Left renal cortex interstitium (tissue), 4 donors: ENCODE measurements around the gene MCM8. TPM values are rescaled to one million over a fixed set of nuclear protein-coding genes. Genes with fewer than 3 reads are reported as not detected.
A peak's percentile ranks its signal among the peaks of the same experiment; 100 is the strongest.
"Not testable (repeated sequence)": the region's sequence is repeated elsewhere in the genome, so short reads cannot be mapped to it uniquely, and the experiment has no call there.

ENCODE experiments used
- DNase-seq, 4 donors: peaks; one replicate each; pipeline ENCODE4 v3.0.0-alpha.2; 2013; ENCODE audit warnings: low read depth in 4 of 4, low spot score in 2 of 4, missing footprints in 1 of 4
- polyA plus RNA-seq, 4 donors: library from polyadenylated mRNA; unstranded; fragments of 120-200 nt; gene quantifications; one replicate each; pipeline ENCODE4 v1.2.1, GENCODE V29; 2013; ENCODE audit not compliant: insufficient read length in 4 of 4

MCM8 gene
- polyA plus RNA-seq, 4 donors, result 11.2 to 20.3 (median 14.8) TPM

- DNase-seq, result no peak
Measured at GRCh38 chr20:5991623-5992441, 41.4 kb downstream of the MCM8 start.

DNA sequence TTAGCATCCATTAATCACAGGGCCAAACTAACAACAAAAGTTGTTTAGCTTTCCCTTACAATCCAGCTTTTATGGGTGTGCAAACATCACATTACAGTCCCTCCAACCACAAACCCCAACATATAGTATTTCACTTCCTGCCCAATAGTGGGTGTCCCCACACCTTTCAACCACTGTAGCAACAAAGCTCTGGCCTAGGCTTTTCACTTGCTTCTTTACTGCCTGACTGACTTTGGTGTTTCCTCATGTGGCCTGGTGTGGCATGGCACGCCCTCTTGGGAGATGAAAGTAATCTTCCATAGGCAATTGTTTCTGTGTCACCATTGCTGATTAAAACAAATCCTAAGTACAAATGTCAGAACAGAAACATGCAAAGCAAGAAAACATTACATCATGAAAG, 46.3 kb downstream of the MCM8 start:
- DNase-seq, result no peak

DNA sequence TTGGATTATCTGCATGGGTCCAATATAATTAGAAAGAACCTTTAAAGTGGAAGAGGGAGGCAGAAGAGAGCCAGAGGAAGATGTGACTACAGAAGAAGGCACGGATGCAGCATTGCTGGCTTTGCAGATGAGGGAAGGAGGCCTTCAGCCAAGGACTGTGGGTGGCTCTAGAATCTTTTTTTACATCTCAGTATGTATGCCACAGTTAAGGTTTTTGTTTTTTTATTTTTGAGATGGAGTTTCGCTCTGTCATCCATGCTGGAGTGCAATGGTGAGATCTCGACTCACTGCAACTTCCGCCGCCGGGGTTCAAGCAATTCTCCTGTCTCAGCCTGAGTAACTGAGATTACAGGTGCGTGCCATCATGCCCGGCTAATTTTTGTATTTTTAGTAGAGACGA, 49.3 kb downstream of the MCM8 start:
- DNase-seq, result no peak

- no peak for DNase-seq
Measured at GRCh38 chr20:6000871-6001270, 50.4 kb downstream of the MCM8 start.

GRCh38 chr20:6006603-6006949, 56.1 kb downstream of the MCM8 start:
- peak in 1 of 4 donors; percentile 2 for DNase-seq

DNA sequence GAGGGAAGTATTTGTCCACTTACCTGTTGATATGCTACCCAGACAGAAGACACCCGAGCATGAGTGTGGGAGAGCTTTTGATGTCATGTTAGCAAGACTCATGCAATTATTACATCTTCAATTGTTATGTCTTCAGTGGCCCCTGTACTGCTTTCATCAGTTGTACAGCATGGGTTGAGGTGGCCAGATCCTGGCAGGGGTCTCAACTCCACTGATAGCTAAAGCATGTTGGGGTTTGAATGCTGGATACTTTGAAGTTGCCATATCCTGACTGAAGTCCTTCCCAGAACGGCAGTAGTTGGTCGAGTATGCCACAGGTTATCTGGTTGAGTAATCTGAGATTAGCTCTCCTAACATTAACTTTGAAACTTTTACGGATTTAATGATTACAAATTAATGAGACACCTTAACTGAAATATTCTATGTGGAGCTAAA, 56.7 kb downstream of the MCM8 start:
- peak in 1 of 4 donors; percentile 6 for DNase-seq

DNA sequence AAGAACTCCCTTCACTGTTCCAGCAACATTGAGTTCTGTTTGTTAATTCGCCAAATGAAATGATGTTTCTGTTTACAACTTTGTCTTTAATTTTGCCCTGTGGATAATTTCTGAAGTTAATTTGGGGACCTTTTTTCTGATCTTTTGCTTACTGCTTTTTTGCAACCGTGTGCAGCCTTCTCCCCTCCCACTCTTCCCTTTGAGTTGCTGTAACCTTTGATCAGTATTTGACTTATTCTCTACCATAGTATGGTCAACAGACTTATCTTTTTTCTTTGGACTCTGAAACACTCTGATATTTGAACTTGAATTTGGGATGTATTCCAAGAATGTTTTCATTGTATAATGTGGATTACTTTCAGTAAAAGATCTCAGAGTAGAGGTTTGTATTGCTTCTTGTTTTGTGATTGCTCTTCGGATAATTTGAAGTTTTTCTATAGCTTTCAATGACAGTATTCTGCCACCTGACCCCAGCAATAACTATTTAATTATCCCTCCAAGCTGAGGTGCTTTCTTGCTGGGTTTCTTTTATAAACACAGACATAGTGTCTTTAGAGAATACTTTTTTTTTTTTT, 57.2 kb downstream of the MCM8 start:
- peak in 1 of 4 donors; percentile 3 for DNase-seq

- DNase-seq, result no peak
Measured at GRCh38 chr20:6008254-6008653, 57.8 kb downstream of the MCM8 start.

DNA sequence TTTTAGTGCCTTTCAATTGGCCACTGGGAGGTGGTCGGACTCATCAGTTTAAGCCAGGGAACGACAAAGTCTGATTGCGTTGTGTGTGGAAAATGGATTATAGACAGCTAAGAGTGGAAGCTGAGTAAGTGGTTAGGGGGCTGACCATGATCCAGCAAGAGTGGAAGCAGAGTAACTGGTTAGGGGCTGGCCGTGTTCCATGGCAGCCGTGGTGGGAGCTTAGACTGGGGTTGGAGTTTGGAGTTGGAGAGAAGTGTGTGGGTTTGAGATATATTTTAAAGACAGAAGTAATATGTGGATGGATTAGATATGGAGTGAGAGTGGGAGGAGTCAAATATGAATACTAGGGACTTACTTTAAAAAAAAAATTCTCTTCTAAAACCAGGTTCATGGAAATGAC, 61.7 kb downstream of the MCM8 start:
- no peak for DNase-seq

- DNase-seq, result no peak
Measured at GRCh38 chr20:6014017-6014416, 63.6 kb downstream of the MCM8 start.

DNA sequence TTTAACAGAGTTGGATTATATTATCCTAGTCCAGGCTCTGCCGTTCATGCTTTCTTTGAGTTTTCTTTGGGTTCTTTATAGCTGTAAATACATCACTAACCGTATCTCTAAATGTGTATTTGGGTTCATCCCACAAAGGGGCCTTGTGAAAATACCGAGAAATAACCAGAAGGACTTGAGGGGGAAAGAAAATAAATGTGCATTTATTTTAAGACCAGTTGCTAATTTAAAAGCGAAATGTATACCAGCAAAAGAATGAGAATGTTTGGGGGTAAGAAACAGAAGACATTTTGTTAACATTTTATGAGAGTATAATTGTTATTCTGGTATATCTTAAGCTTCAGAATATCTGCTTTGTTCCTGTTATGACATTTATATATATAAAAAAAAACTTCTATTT, 64.5 kb downstream of the MCM8 start:
- DNase-seq, result no peak

DNA sequence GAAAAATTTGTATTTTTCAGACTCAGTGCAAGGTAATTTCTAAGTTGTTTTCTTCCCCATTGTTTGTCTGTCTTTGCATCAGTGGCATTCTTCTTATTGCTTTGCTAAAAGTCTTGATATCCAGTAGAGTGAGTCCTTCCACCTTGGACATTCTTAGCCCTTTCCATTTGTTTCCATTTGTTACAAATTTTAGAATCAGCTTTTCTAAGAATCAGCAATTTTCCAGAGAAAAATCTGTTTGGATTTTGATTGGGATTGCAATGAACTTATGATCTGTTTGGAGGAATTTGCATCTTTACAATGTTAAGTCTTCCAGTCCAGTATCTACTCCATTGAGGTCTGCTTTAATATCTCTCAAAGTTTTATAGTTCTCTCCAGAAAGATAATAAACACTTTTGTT, 67.0 kb downstream of the MCM8 start:
- DNase-seq, result no peak

DNA sequence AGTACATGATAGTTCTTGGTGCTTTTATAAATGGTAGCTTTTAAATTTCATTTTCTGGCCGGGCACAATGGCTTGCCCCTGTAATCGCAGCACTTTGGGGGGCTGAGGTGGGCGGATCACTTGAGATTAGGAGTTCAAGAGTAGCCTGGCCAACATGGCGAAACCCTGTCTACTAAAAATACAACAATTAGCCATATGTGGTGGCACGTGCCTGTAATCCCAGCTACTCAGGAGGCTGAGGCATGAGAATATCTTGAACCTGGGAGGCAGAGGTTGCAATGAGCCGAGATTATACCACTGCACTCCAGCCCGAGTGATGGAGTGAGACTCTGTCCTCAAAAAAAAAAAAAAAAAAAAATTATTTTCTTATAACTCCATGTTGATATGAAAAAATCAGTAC, 67.4 kb downstream of the MCM8 start:
- no peak for DNase-seq

GRCh38 chr20:6024768-6025167, 74.3 kb downstream of the MCM8 start:
- DNase-seq, result no peak

DNA sequence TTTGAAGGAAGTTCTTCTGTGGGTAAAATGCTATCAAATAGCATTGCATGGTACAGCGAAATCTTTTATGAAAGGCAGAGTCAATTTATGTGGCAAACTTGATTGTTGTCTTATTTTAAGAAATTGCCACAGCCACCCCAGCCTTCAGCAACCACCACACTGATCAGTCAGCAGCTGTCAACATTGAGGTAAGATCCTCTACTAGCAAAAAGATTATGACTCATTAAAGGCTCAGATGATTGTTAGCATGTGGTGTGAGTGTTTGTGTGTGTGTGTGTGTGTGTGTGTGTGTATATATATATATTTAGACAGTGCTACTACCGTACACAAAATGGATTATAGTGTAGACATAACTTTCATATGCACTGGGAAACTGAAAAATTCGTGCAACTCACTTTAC, 75.6 kb downstream of the MCM8 start:
- no peak for DNase-seq

DNA sequence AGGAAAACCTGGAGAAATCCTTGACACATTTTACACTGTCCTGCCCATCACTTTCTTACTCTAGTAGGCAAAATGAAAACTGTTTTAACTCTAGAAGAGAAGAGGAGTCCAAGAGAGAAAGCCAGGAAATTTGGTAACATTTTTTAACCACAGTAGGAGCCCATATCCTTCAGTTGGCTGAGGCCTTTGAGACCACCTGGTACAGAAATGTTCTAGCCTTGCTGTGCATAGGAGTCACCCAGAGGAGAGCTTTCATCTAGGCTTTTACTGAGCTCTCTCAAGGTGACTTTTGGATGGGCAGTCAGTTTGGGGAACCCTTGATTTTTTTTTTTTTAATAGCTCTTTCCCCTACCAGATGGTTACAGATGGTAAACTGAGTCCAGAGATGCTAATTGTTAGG, 78.4 kb downstream of the MCM8 start:
- no peak for DNase-seq

GRCh38 chr20:6029538-6029937, 79.1 kb downstream of the MCM8 start:
- no peak for DNase-seq

GRCh38 chr20:6030453-6031080, 80.1 kb downstream of the MCM8 start:
- DNase-seq, result no peak

DNA sequence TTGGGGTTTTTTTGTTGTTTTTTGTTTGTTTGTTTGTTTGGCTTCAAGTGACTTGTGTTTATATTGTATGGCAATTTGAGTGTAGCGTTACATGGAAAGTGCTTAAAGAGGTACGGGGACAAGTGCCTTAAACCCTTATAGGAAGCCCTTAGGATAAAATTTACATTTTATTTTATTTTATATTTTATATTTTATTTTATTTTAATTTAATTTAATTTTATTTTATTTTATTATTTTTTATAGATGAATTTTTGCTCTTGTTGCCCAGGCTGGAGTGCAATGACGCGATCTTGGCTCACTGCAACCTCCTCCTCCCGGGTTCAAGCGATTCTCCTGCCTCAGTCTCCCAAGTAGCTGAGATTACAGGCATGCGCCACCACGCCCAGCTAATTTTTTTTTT, 82.5 kb downstream of the MCM8 start:
- not testable (repeated sequence) for DNase-seq

- no peak for DNase-seq
Measured at GRCh38 chr20:6034134-6034969, 83.9 kb downstream of the MCM8 start.

DNA sequence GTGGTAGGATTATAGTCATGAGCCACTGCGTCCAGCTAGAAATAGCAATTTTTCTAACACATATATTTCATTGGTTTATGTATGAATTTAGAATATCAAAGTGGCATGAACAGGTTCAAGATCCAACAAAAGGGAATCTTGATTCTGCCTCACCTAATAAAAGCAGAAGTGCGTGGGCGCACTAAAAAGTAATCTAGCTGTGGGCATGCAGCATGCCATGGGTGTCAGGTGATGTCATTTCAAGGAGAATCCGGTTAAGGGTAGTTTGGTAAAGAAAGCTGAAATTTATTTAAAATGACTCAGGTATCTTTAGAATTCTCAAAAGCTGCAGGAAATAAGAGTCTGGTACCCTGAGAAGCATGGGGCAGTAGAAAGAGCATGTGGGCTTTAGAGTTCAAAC, 85.8 kb downstream of the MCM8 start:
- DNase-seq, result no peak
